ENCODE data around the gene HCN3.
"Not testable (repeated sequence)": the region's sequence is repeated elsewhere in the genome, so short reads cannot be mapped to it uniquely, and the experiment has no call there.

Gene HCN3

GRCh38 chr1:155309423-155310021 lies 32.3 kb downstream of the HCN3 start:
- DNase-seq (ENCODE audit: low read depth), result no peak

- no peak for DNase-seq (ENCODE audit: low read depth)
These were observed 36.0 kb downstream of the HCN3 start for GRCh38 chr1:155313261-155313660.

- DNase-seq (ENCODE audit: low read depth), result no peak
These were observed 39.7 kb downstream of the HCN3 start for GRCh38 chr1:155316922-155317321.

GRCh38 chr1:155318082-155318481 lies 40.8 kb downstream of the HCN3 start:
- DNase-seq (ENCODE audit: low read depth), result no peak

- no peak for DNase-seq (ENCODE audit: low read depth)
These were observed 42.3 kb downstream of the HCN3 start for GRCh38 chr1:155319536-155319935.

- no peak for DNase-seq (ENCODE audit: low read depth)
These were observed 43.0 kb downstream of the HCN3 start for GRCh38 chr1:155320252-155320651.

- peak; percentile 58 for DNase-seq (ENCODE audit: low read depth)
These were observed 43.7 kb downstream of the HCN3 start, which contains the start of gene RUSC1 for GRCh38 chr1:155320661-155321617. Gene RUSC1, plus strand, starts transcription at chr1:155320894. Its CDS starts 880 bp downstream, at chr1:155321774.

GRCh38 chr1:155321639-155322503 lies 44.6 kb downstream of the HCN3 start:
- DNase-seq (ENCODE audit: low read depth), result no peak

- DNase-seq (ENCODE audit: low read depth), result no peak
These were observed 45.3 kb downstream of the HCN3 start for GRCh38 chr1:155322571-155322952.

GRCh38 chr1:155322953-155323728 lies 45.9 kb downstream of the HCN3 start:
- peak; percentile 78 for DNase-seq (ENCODE audit: low read depth)

- DNase-seq (ENCODE audit: low read depth), result peak; percentile 72
These were observed 46.4 kb downstream of the HCN3 start for GRCh38 chr1:155323729-155324036.

- peak; percentile 84 for DNase-seq (ENCODE audit: low read depth)
These were observed 46.9 kb downstream of the HCN3 start for GRCh38 chr1:155324037-155324716.

GRCh38 chr1:155324717-155325602 lies 47.7 kb downstream of the HCN3 start:
- no peak for DNase-seq (ENCODE audit: low read depth)

GRCh38 chr1:155325603-155325893 lies 48.3 kb downstream of the HCN3 start:
- DNase-seq (ENCODE audit: low read depth), result no peak

- DNase-seq (ENCODE audit: low read depth), result no peak
These were observed 48.8 kb downstream of the HCN3 start for GRCh38 chr1:155326020-155326526.

GRCh38 chr1:155326631-155327037 lies 49.4 kb downstream of the HCN3 start:
- DNase-seq (ENCODE audit: low read depth), result no peak

- no peak for DNase-seq (ENCODE audit: low read depth)
These were observed 50.7 kb downstream of the HCN3 start for GRCh38 chr1:155327981-155328380.

GRCh38 chr1:155328856-155329255 lies 51.6 kb downstream of the HCN3 start:
- DNase-seq (ENCODE audit: low read depth), result not testable (repeated sequence)

- no peak for DNase-seq (ENCODE audit: low read depth)
These were observed 52.8 kb downstream of the HCN3 start for GRCh38 chr1:155329980-155330598.

Measured in T follicular helper cell (primary cell).